HCT116 (cell line): Measurements from ENCODE around the gene SORT1. TPM values are rescaled to one million over a fixed set of nuclear protein-coding genes. Genes with fewer than 3 reads are reported as not detected.

Experiments
- ATAC-seq: fragments of 200-7000 bp; cut with Tn5 transposase; 2 replicates; pipeline ENCODE4 v1.9.1; 2020; ENCODE audit warnings: mild to moderate bottlenecking, moderate library complexity
- BruUV-seq: library from RNA; stranded (reverse); fragments of 400-500 nt; replicated peaks from 2 replicates; lab custom pipeline; 2021; lab: Mats Ljungman, UMichigan
- CTCF ChIA-PET: fragments of 300-600 bp; sonication (Branson Sonifier 250); formaldehyde crosslinking; loops from one replicate; lab custom pipeline; 2021; ENCODE audit warnings: antibody characterized with exemption; lab: Charles Lee
- POLR2A ChIA-PET: fragments of 300-600, 350-600 bp; sonication (Branson Sonifier 250); formaldehyde crosslinking; loops from one replicate; lab custom pipeline; 2021; ENCODE audit warnings: antibody characterized with exemption; lab: Charles Lee
- RAD21 ChIA-PET, 2 experiments: fragments of 300-600 bp; sonication (Branson Sonifier 250); formaldehyde crosslinking; loops; one replicate each; lab custom pipeline; 2023; ENCODE audit warnings: low total read pairs in 2 of 2; ENCODE audit not compliant: uncharacterized antibody in 2 of 2, unreplicated experiment in 2 of 2, low non-redundant PET in 1 of 2; lab: Charles Lee
- DNase-seq: peaks from one replicate; pipeline ENCODE4 v3.0.0-alpha.2; 2010; ENCODE audit warnings: low read depth, low spot score
- H2AFZ ChIP-seq: fragments of 200-600 bp; shearing (Covaris generic), sonication (generic); 2 replicates; pipeline ENCODE4 v1.6.1; 2017; ENCODE audit warnings: low read depth, mixed run types, mixed read lengths, antibody characterized with exemption, low read length; ENCODE audit not compliant: poor library complexity, severe bottlenecking
- H3K27ac ChIP-seq: 2 replicates; pipeline ENCODE4 v1.5.1; 2012; ENCODE audit warnings: low read depth, low read length
- H3K27me3 ChIP-seq: fragments of 200-600 bp; sonication (generic); 2 replicates; pipeline ENCODE4 v1.6.1; 2016; ENCODE audit warnings: mixed run types, low read length, mixed read lengths; ENCODE audit not compliant: insufficient read depth
- H3K36me3 ChIP-seq, 2 experiments: fragments of 200-500 bp in 1 of 2; fragments of 200-600 bp in 1 of 2; sonication (Bioruptor generic) in 1 of 2; sonication (generic) in 1 of 2; 2 replicates each; pipeline versions ENCODE4 v1.5.1 to v1.6.1; 2014 to 2016; ENCODE audit warnings: low read length in 2 of 2, inconsistent platforms in 1 of 2, mixed read lengths in 1 of 2, mixed run types in 1 of 2; ENCODE audit not compliant: insufficient read depth in 2 of 2, control insufficient read depth in 1 of 2
- H3K4me1 ChIP-seq, 2 experiments: fragments of 200-600 bp in 1 of 2; sonication (generic) in 1 of 2; 2 replicates each; pipeline versions ENCODE4 v1.5.1 to v1.6.1; 2012 to 2017; ENCODE audit warnings: low read length in 2 of 2, inconsistent platforms in 1 of 2, mild to moderate bottlenecking in 1 of 2, mixed read lengths in 1 of 2, mixed run types in 1 of 2, moderate library complexity in 1 of 2; ENCODE audit not compliant: insufficient read depth in 2 of 2, control insufficient read depth in 1 of 2
- H3K4me2 ChIP-seq: fragments of 200-600 bp; sonication (generic); 2 replicates; pipeline ENCODE4 v1.6.1; 2017; ENCODE audit warnings: mixed run types, low read length, mixed read lengths
- H3K4me3 ChIP-seq, 2 experiments: fragments of 200-600 bp in 1 of 2; sonication (generic) in 1 of 2; replicated peaks in 1 of 2; 2 replicates each; pipeline ENCODE4 v1.5.1; 2011 to 2016; ENCODE audit warnings: low read length in 2 of 2, control low read depth in 1 of 2, low read depth in 1 of 2, mild to moderate bottlenecking in 1 of 2, mixed read lengths in 1 of 2, mixed run types in 1 of 2
- H3K79me2 ChIP-seq: fragments of 200-600 bp; sonication (generic); 2 replicates; pipeline ENCODE4 v1.6.1; 2017; ENCODE audit warnings: mild to moderate bottlenecking, mixed run types, low read length, moderate library complexity, mixed read lengths; ENCODE audit not compliant: insufficient read depth
- H3K9ac ChIP-seq: fragments of 200-600 bp; sonication (generic); 2 replicates; pipeline ENCODE4 v1.6.1; 2016; ENCODE audit warnings: low read length, mixed read lengths
- H3K9me2 ChIP-seq: fragments of 200-600 bp; sonication (generic), shearing (Covaris generic); 2 replicates; pipeline ENCODE4 v1.6.1; 2017; ENCODE audit warnings: mixed run types, mild to moderate bottlenecking, moderate library complexity; ENCODE audit not compliant: insufficient read depth
- H3K9me3 ChIP-seq, 2 experiments: fragments of 200-500 bp in 1 of 2; fragments of 200-600 bp in 1 of 2; sonication (Bioruptor generic) in 1 of 2; sonication (generic) in 1 of 2; 2 replicates each; pipeline ENCODE4 v1.6.1; 2014 to 2017; ENCODE audit warnings: low read length in 2 of 2, mixed read lengths in 2 of 2, inconsistent platforms in 1 of 2, low read depth in 1 of 2, mild to moderate bottlenecking in 1 of 2, mixed run types in 1 of 2, moderate library complexity in 1 of 2; ENCODE audit not compliant: control insufficient read depth in 1 of 2, insufficient read depth in 1 of 2
- H4K20me1 ChIP-seq: fragments of 200-600 bp; sonication (generic), shearing (Covaris generic); 2 replicates; pipeline ENCODE4 v1.6.1; 2017; ENCODE audit warnings: mixed run types, mild to moderate bottlenecking, moderate library complexity; ENCODE audit not compliant: insufficient read depth
- CBX3 ChIP-seq: IDR thresholded peaks from 2 replicates; pipeline ENCODE4 v1.6.1; 2012; ENCODE audit warnings: low read depth
- CEBPB ChIP-seq: IDR thresholded peaks from 2 replicates; pipeline ENCODE4 v1.6.1; 2012; ENCODE audit warnings: low read depth
- CTCF ChIP-seq, 3 experiments: fragments of 200-600 bp in 1 of 3; sonication (generic) in 1 of 3; IDR thresholded peaks in 2 of 3; conservative IDR thresholded peaks in 1 of 3; 2 replicates each; pipeline ENCODE4 v1.5.1; 2012 to 2017; ENCODE audit warnings: low read depth in 2 of 3, low read length in 2 of 3, antibody characterized with exemption in 1 of 3, borderline replicate concordance in 1 of 3, control low read depth in 1 of 3, mild to moderate bottlenecking in 1 of 3, mixed read lengths in 1 of 3, mixed run types in 1 of 3, moderate library complexity in 1 of 3; ENCODE audit not compliant: insufficient read depth in 1 of 3
- ELF1 ChIP-seq: IDR thresholded peaks from 2 replicates; pipeline ENCODE4 v1.6.1; 2012; ENCODE audit warnings: low read depth, borderline replicate concordance
- EZH2 ChIP-seq: fragments of 200-600 bp; sonication (generic); IDR thresholded peaks from 2 replicates; pipeline ENCODE4 v1.6.1; 2017; ENCODE audit warnings: antibody characterized with exemption, mixed run types
- EZH2phosphoT487 ChIP-seq: fragments of 200-600 bp; IDR thresholded peaks from 2 replicates; pipeline ENCODE4 v1.6.1; 2018; ENCODE audit warnings: antibody characterized with exemption, borderline replicate concordance
- MAX ChIP-seq: IDR thresholded peaks from 2 replicates; pipeline ENCODE4 v1.6.1; 2012
- POLR2AphosphoS5 ChIP-seq: IDR thresholded peaks from 2 replicates; pipeline ENCODE4 v1.6.1; 2011; ENCODE audit warnings: mild to moderate bottlenecking, low read depth, low read length, moderate library complexity
- ZNF274 ChIP-seq: fragments of 200-500 bp; sonication (Bioruptor generic); IDR thresholded peaks from 2 replicates; pipeline ENCODE4 v1.6.1; 2014; ENCODE audit warnings: mild to moderate bottlenecking, low read depth, low read length, inconsistent platforms
- intact Hi-C: fragments of 100-400 bp; cut with micrococcal nuclease; formaldehyde crosslinking; loops from 2 replicates; pipeline ENCODE4 v1.10.0; 2022
- total RNA-seq: library from RNA; stranded (reverse); gene quantifications from one replicate; pipeline ENCODE4 v1.2.1, GENCODE V29; 2021; ENCODE audit not compliant: unreplicated experiment

SORT1 gene
- total RNA-seq, 1 experiment from 2014 or later = 20.2 TPM

GRCh38 chr1:109389638-109390341 lies 7.9 kb downstream of the SORT1 start:
- H3K27me3 ChIP-seq = no peaks in the 10 kb centered on the region
- ChIA-PET RAD21 (no interaction called here), CTCF (no interaction called here), POLR2A (no interaction called here)
- no TSS peak for BruUV-seq
- H3K4me3 ChIP-seq = no peak overlapping the region
- intact Hi-C loops = no loop called here
- H2AFZ ChIP-seq = no peak overlapping the region
- H3K9ac ChIP-seq = no peak overlapping the region
- no peaks in the 10 kb centered on the region for H3K79me2 ChIP-seq
- no peaks in the 10 kb centered on the region for H3K4me1 ChIP-seq
- no peak for ATAC-seq
- no peak for TF ChIP-seq CEBPB
- no peak for TF ChIP-seq EZH2
- no peak for TF ChIP-seq CTCF (IDR thresholded peaks at IDR 0.05 in 2 of 3, conservative IDR thresholded peaks at IDR 0.05 in 1 of 3; ENCODE audit: borderline replicate concordance in 1 of 3, insufficient read depth in 1 of 3, low read depth in 2 of 3, low read length in 2 of 3)
- TF ChIP-seq MAX = no peak
- TF ChIP-seq ZNF274 = no peak
- no peak for TF ChIP-seq ELF1
- TF ChIP-seq POLR2AphosphoS5 = no peak
- no peak for TF ChIP-seq CBX3
- no peak for TF ChIP-seq EZH2phosphoT487
- H4K20me1 ChIP-seq = no peaks in the 10 kb centered on the region
- H3K9me2 ChIP-seq = no peaks in the 10 kb centered on the region
- no peak for DNase-seq
- H3K36me3 ChIP-seq = no peaks in the 10 kb centered on the region
- H3K27ac ChIP-seq = no peak overlapping the region
- no peaks in the 10 kb centered on the region for H3K9me3 ChIP-seq
- no peak overlapping the region for H3K4me2 ChIP-seq
